K562 (cell line): ENCODE results near the gene CARMIL3. TPM values are rescaled to one million over a fixed set of nuclear protein-coding genes. Genes with fewer than 3 reads are reported as not detected.

Experiments
- CHD7 ChIP-seq: fragments of 200-600 bp; sonication (generic); IDR thresholded peaks from one replicate; pipeline ENCODE4 v1.6.1; 2012; ENCODE audit warnings: mild to moderate bottlenecking, low read depth, low read length, inconsistent platforms
- CSDE1 ChIP-seq, 2 experiments: fragments of 450-650 bp; IDR thresholded peaks; 2 replicates each; pipeline ENCODE4 v1.6.1; 2016; ENCODE audit warnings: mild to moderate bottlenecking in 1 of 2
- DMBX1 ChIP-seq: fragments of 250-450 bp; sonication (Bioruptor Pico); IDR thresholded peaks from 2 replicates; pipeline ENCODE4 v1.8.0; 2022; ENCODE audit warnings: inconsistent platforms, mild to moderate bottlenecking, moderate library complexity, borderline replicate concordance
- E2F1 ChIP-seq: sonication (generic); formaldehyde crosslinking; IDR thresholded peaks from 2 replicates; pipeline ENCODE4 v1.8.1; 2023; ENCODE audit warnings: mild to moderate bottlenecking, missing genetic modification reagents, moderate library complexity
- RBM22 ChIP-seq: fragments of 200-400 bp; formaldehyde crosslinking; IDR thresholded peaks from 2 replicates; pipeline ENCODE4 v1.6.1; 2018; ENCODE audit warnings: low read length, low read depth; ENCODE audit not compliant: poor library complexity, severe bottlenecking
- STAT5B ChIP-seq: fragments of 250-450 bp; sonication (Bioruptor Pico); IDR thresholded peaks from 2 replicates; pipeline ENCODE4 v1.8.0; 2021; ENCODE audit warnings: mild to moderate bottlenecking, inconsistent platforms
- TOE1 ChIP-seq, 2 experiments: fragments of 450-650 bp in 1 of 2; sonication (generic) in 1 of 2; formaldehyde crosslinking in 1 of 2; IDR thresholded peaks; 2 replicates each; pipeline versions ENCODE4 v1.7.1 to v1.8.0; 2016 to 2022; ENCODE audit warnings: borderline replicate concordance in 2 of 2, mild to moderate bottlenecking in 2 of 2, antibody characterized with exemption in 1 of 2, inconsistent platforms in 1 of 2, low read depth in 1 of 2, missing genetic modification reagents in 1 of 2, moderate library complexity in 1 of 2
- polyA plus RNA-seq, 8 experiments: library from polyadenylated mRNA; depleted of rRNA in 4 of 8; stranded (reverse) in 5 of 8; unstranded in 3 of 8; fragments of >200 nt; fragmentation: Nextera tagmentation in 2 of 8; fragmentation: Illumina TruSeq in 1 of 8; extraction: Ambion mirVana in 2 of 8; extraction: Trizol in 1 of 8; gene quantifications; 2 replicates each; pipeline versions ENCODE4 v1.2.1 to v1.2.3, GENCODE V29; 2011 to 2014; ENCODE audit warnings: inconsistent platforms in 1 of 8, missing spikeins in 1 of 8
- total RNA-seq, 7 experiments: library from RNA; depleted of rRNA in 6 of 7; stranded (reverse); fragments of >200 nt in 6 of 7; fragmentation: Illumina TruSeq in 2 of 7; extraction: Trizol in 2 of 7; gene quantifications; 2 replicates each; pipeline versions ENCODE4 v1.2.1 to v1.2.3, GENCODE V29; 2011 to 2021; ENCODE audit warnings: low replicate concordance in 1 of 7
- TF ChIP-seq, protein P1 (sequence below): fragments of 250-450 bp; sonication (Bioruptor Pico); IDR thresholded peaks from 2 replicates; pipeline ENCODE4 v1.8.0; 2022; ENCODE audit warnings: moderate library complexity, mild to moderate bottlenecking, inconsistent platforms
- TF ChIP-seq, protein P2 (sequence below): fragments of 450-650 bp; formaldehyde crosslinking; conservative IDR thresholded peaks from 2 replicates; pipeline ENCODE4 v1.4.0; 2022; ENCODE audit warnings: mild to moderate bottlenecking, missing genetic modification characterization

CARMIL3 gene
- total and polyA plus RNA-seq, 9 of the 15 experiments (the other 6 are each of a cell fraction or from before 2014, with no cell fraction given) = 0.01 to 0.11 (median 0.05) TPM; not detected in 5

GRCh38 chr14:24076302-24076601, 24.4 kb downstream of the CARMIL3 start (continued):
- TF ChIP-seq CHD7 (no peak), STAT5B (no peak), DMBX1 (no peak), RBM22 (no peak), TOE1 (IDR thresholded peaks at IDR 0.05; ENCODE audit: borderline replicate concordance) (no peak), TOE1 (CRISPR knock-in tag; IDR thresholded peaks at IDR 0.05; ENCODE audit: borderline replicate concordance, low read depth) (no peak), CSDE1 (IDR thresholded peaks at IDR 0.05) (no peak), E2F1 (CRISPR knock-in tag) (no peak)
- TF ChIP-seq, protein P1, sequence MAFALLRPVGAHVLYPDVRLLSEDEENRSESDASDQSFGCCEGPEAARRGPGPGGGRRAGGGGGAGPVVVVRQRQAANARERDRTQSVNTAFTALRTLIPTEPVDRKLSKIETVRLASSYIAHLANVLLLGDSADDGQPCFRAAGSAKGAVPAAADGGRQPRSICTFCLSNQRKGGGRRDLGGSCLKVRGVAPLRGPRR (CRISPR knock-in tag) = no peak
- TF ChIP-seq, protein P2, sequence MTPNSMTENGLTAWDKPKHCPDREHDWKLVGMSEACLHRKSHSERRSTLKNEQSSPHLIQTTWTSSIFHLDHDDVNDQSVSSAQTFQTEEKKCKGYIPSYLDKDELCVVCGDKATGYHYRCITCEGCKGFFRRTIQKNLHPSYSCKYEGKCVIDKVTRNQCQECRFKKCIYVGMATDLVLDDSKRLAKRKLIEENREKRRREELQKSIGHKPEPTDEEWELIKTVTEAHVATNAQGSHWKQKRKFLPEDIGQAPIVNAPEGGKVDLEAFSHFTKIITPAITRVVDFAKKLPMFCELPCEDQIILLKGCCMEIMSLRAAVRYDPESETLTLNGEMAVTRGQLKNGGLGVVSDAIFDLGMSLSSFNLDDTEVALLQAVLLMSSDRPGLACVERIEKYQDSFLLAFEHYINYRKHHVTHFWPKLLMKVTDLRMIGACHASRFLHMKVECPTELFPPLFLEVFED (CRISPR knock-in tag) = no peak
